ENCODE measurements around the gene PRSS37.

- TF ChIP-seq CTCF (IDR thresholded peaks at IDR 0.05) (no peak), POLR2A (IDR thresholded peaks at IDR 0.05) (no peak)
Observed at GRCh38 chr7:141789917-141790316, 51.4 kb downstream of the PRSS37 start, which contains the start of gene TAS2R5.

Measured in adrenal gland (tissue), 5 donors.